Nucleus accumbens (tissue), 56 donors: ENCODE measurements around the gene PFN1.
A peak's percentile ranks its signal among the peaks of the same experiment; 100 is the strongest.

Experiments
- DNase-seq, 56 donors: peaks; one replicate each; lab custom pipeline; 2025; lab: John Stamatoyannopoulos, UW

Gene PFN1

GRCh38 chr17:4899341-4900230, 48.7 kb downstream of the PFN1 start, which contains the start of gene C17orf107:
C17orf107 (plus strand) TSS chr17:4899536; CDS start chr17:4899763, 227 bp downstream.
- DNase-seq = peak in 41 of 56 donors; percentile 18 to 88 (median 59)

- DNase-seq = no peak
Measured at GRCh38 chr17:4898927-4899326, 49.4 kb downstream of the PFN1 start.

GRCh38 chr17:4898351-4898750, 50.0 kb downstream of the PFN1 start:
- no peak for DNase-seq

GRCh38 chr17:4897785-4898184, 50.5 kb downstream of the PFN1 start:
- DNase-seq = no peak

- no peak for DNase-seq
Measured at GRCh38 chr17:4897198-4897687, 51.1 kb downstream of the PFN1 start.

- no peak for DNase-seq
Measured at GRCh38 chr17:4896332-4897197, 51.8 kb downstream of the PFN1 start.

- DNase-seq = no peak
Measured at GRCh38 chr17:4895657-4896331, 52.5 kb downstream of the PFN1 start.
